WTC11 (cell line): ENCODE measurements around the gene NCOA3. TPM values are rescaled to one million over a fixed set of nuclear protein-coding genes. Genes with fewer than 3 reads are reported as not detected.

Experiments
- ATAC-seq: fragments of 200-7000 bp; cut with Tn5 transposase; 2 replicates; pipeline ENCODE4 v1.10.0; 2021; ENCODE audit warnings: mild to moderate bottlenecking, moderate library complexity
- CTCF ChIA-PET: fragments of 300-600 bp; sonication (Branson Sonifier 250); formaldehyde crosslinking; loops from one replicate; lab custom pipeline; 2021; ENCODE audit warnings: antibody characterized with exemption; lab: Charles Lee
- POLR2A ChIA-PET: fragments of 350-600 bp; sonication (Branson Sonifier 250); formaldehyde crosslinking; loops from one replicate; lab custom pipeline; 2021; ENCODE audit warnings: antibody characterized with exemption; lab: Charles Lee
- DNase-seq: peaks from one replicate; pipeline ENCODE4 v3.0.0; 2021; ENCODE audit warnings: low spot score
- H3K27ac Mint-ChIP-seq: 2 replicates; pipeline ENCODE4 v1.8.0; 2021; ENCODE audit warnings: mixed read lengths
- H3K27me3 Mint-ChIP-seq: 2 replicates; pipeline ENCODE4 v1.8.0; 2021; ENCODE audit warnings: low read depth, mild to moderate bottlenecking, moderate library complexity, mixed read lengths
- H3K36me3 Mint-ChIP-seq: 2 replicates; pipeline ENCODE4 v1.8.0; 2021; ENCODE audit warnings: mixed read lengths
- H3K4me1 Mint-ChIP-seq: 2 replicates; pipeline ENCODE4 v1.8.0; 2022; ENCODE audit warnings: mixed read lengths
- H3K4me3 Mint-ChIP-seq: 2 replicates; pipeline ENCODE4 v1.8.0; 2021; ENCODE audit warnings: mild to moderate bottlenecking, moderate library complexity, mixed read lengths
- H3K9me3 Mint-ChIP-seq: 2 replicates; pipeline ENCODE4 v1.8.0; 2021; ENCODE audit warnings: mixed read lengths
- EMX1 ChIP-seq: fragments of 250-450 bp; sonication (Bioruptor Pico); IDR thresholded peaks from 2 replicates; pipeline ENCODE4 v1.8.0; 2021; ENCODE audit warnings: mild to moderate bottlenecking
- ESRRA ChIP-seq: sonication (generic); formaldehyde crosslinking; IDR thresholded peaks from 2 replicates; pipeline ENCODE4 v1.8.1; 2022; ENCODE audit warnings: mild to moderate bottlenecking, missing genetic modification reagents, borderline replicate concordance
- GTF2I ChIP-seq: fragments of 250-450 bp; sonication (Bioruptor Pico); conservative IDR thresholded peaks from 2 replicates; pipeline ENCODE4 v1.4.0; 2021; ENCODE audit warnings: mild to moderate bottlenecking
- IRF2 ChIP-seq: sonication (generic); formaldehyde crosslinking; IDR thresholded peaks from 2 replicates; pipeline ENCODE4 v1.8.0; 2022; ENCODE audit warnings: low read depth, missing genetic modification reagents, borderline replicate concordance
- NR1H2 ChIP-seq: sonication (generic); formaldehyde crosslinking; IDR thresholded peaks from 2 replicates; pipeline ENCODE4 v1.9.0; 2021; ENCODE audit warnings: mild to moderate bottlenecking, moderate library complexity, missing genetic modification reagents
- PRRX2 ChIP-seq: fragments of 250-450 bp; sonication (Bioruptor Pico); IDR thresholded peaks from 2 replicates; pipeline ENCODE4 v1.8.0; 2021; ENCODE audit warnings: mild to moderate bottlenecking
- SMAD3 ChIP-seq: sonication (generic); formaldehyde crosslinking; IDR thresholded peaks from 2 replicates; pipeline ENCODE4 v1.8.0; 2022; ENCODE audit warnings: missing genetic modification reagents, mild to moderate bottlenecking, borderline replicate concordance
- SMAD4 ChIP-seq: sonication (generic); formaldehyde crosslinking; IDR thresholded peaks from 2 replicates; pipeline ENCODE4 v1.8.0; 2022; ENCODE audit warnings: mild to moderate bottlenecking, missing genetic modification reagents
- SOX15 ChIP-seq: fragments of 250-450 bp; sonication (Bioruptor Pico); IDR thresholded peaks from 2 replicates; pipeline ENCODE4 v1.9.0; 2021; ENCODE audit warnings: mild to moderate bottlenecking
- total RNA-seq: library from RNA; stranded (reverse); gene quantifications from 3 replicates; pipeline ENCODE4 v1.2.3, GENCODE V29; 2021
- TF ChIP-seq, protein P1 (sequence below): fragments of 250-450 bp; sonication (Bioruptor Pico); IDR thresholded peaks from 2 replicates; pipeline ENCODE4 v1.9.0; 2021; ENCODE audit warnings: mild to moderate bottlenecking, borderline replicate concordance
- TF ChIP-seq, protein P2 (sequence below): sonication (generic); formaldehyde crosslinking; conservative IDR thresholded peaks from 2 replicates; pipeline ENCODE4 v1.8.1; 2023; ENCODE audit warnings: mild to moderate bottlenecking, low read depth, missing genetic modification reagents, moderate library complexity
- TF ChIP-seq, protein P3 (sequence below): sonication (generic); formaldehyde crosslinking; IDR thresholded peaks from 2 replicates; pipeline ENCODE4 v1.8.1; 2022; ENCODE audit warnings: missing genetic modification reagents, borderline replicate concordance

Gene NCOA3
- total RNA-seq, 1 experiment from 2014 or later = 25.2 TPM

DNA sequence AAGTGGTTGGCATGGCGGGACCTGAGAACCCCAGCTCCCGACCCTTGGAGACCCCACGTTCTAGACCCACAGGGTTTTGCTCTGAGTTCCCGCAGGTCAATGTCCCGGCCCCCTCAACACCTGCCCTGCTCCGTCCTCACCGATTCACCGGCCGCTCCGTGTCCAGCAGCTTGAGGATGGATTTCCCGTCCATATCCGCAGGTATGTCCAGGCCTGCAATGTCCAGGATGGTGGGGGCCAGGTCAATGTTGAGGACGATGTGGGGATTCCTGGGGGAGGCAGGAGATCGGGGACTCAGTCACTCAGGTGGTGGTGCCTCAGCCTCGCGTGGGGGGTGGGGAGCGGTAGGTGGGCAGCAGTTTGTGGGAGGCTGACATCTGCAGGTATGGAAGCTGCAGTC is 176.8 kb downstream of the NCOA3 start (continued):
- TF ChIP-seq, protein P1, sequence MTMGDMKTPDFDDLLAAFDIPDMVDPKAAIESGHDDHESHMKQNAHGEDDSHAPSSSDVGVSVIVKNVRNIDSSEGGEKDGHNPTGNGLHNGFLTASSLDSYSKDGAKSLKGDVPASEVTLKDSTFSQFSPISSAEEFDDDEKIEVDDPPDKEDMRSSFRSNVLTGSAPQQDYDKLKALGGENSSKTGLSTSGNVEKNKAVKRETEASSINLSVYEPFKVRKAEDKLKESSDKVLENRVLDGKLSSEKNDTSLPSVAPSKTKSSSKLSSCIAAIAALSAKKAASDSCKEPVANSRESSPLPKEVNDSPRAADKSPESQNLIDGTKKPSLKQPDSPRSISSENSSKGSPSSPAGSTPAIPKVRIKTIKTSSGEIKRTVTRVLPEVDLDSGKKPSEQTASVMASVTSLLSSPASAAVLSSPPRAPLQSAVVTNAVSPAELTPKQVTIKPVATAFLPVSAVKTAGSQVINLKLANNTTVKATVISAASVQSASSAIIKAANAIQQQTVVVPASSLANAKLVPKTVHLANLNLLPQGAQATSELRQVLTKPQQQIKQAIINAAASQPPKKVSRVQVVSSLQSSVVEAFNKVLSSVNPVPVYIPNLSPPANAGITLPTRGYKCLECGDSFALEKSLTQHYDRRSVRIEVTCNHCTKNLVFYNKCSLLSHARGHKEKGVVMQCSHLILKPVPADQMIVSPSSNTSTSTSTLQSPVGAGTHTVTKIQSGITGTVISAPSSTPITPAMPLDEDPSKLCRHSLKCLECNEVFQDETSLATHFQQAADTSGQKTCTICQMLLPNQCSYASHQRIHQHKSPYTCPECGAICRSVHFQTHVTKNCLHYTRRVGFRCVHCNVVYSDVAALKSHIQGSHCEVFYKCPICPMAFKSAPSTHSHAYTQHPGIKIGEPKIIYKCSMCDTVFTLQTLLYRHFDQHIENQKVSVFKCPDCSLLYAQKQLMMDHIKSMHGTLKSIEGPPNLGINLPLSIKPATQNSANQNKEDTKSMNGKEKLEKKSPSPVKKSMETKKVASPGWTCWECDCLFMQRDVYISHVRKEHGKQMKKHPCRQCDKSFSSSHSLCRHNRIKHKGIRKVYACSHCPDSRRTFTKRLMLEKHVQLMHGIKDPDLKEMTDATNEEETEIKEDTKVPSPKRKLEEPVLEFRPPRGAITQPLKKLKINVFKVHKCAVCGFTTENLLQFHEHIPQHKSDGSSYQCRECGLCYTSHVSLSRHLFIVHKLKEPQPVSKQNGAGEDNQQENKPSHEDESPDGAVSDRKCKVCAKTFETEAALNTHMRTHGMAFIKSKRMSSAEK = no peak
- TF ChIP-seq EMX1 = no peak
- no peak for TF ChIP-seq GTF2I (CRISPR knock-in tag)
- TF ChIP-seq, protein P2, sequence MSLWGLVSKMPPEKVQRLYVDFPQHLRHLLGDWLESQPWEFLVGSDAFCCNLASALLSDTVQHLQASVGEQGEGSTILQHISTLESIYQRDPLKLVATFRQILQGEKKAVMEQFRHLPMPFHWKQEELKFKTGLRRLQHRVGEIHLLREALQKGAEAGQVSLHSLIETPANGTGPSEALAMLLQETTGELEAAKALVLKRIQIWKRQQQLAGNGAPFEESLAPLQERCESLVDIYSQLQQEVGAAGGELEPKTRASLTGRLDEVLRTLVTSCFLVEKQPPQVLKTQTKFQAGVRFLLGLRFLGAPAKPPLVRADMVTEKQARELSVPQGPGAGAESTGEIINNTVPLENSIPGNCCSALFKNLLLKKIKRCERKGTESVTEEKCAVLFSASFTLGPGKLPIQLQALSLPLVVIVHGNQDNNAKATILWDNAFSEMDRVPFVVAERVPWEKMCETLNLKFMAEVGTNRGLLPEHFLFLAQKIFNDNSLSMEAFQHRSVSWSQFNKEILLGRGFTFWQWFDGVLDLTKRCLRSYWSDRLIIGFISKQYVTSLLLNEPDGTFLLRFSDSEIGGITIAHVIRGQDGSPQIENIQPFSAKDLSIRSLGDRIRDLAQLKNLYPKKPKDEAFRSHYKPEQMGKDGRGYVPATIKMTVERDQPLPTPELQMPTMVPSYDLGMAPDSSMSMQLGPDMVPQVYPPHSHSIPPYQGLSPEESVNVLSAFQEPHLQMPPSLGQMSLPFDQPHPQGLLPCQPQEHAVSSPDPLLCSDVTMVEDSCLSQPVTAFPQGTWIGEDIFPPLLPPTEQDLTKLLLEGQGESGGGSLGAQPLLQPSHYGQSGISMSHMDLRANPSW (CRISPR knock-in tag) = no peak

DNA sequence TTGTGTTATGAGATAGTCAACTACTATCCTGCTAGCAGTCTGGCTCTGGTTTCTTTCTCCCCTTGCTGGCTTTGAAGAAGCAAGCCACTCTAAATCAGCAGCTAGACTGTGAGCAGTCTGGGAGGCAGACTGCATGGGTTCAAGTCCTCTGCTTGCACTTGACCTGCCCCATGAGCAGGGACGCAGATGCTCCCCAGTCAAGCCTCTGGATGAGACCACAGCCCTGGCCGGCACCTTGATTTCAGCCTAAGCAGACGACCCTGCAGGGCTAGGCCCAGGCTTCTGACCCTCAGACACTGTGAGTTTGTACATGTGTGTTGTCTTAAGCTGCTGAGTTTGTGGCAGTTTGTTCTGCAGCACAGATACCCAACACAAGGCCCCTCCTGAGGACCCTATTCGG is 177.8 kb downstream of the NCOA3 start:
- H3K4me1 Mint-ChIP-seq = peaks cover 10% of the 10 kb centered on the region
- TF ChIP-seq, protein P3, sequence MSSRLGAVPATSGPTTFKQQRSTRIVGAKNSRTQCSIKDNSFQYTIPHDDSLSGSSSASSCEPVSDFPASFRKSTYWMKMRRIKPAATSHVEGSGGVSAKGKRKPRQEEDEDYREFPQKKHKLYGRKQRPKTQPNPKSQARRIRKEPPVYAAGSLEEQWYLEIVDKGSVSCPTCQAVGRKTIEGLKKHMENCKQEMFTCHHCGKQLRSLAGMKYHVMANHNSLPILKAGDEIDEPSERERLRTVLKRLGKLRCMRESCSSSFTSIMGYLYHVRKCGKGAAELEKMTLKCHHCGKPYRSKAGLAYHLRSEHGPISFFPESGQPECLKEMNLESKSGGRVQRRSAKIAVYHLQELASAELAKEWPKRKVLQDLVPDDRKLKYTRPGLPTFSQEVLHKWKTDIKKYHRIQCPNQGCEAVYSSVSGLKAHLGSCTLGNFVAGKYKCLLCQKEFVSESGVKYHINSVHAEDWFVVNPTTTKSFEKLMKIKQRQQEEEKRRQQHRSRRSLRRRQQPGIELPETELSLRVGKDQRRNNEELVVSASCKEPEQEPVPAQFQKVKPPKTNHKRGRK (CRISPR knock-in tag) = no peak
- TF ChIP-seq, protein P1 = no peak
- no peak for TF ChIP-seq ESRRA (CRISPR knock-in tag)
- TF ChIP-seq NR1H2 (CRISPR knock-in tag) = no peak
- TF ChIP-seq SMAD4 (CRISPR knock-in tag) = no peak
- TF ChIP-seq SOX15 (CRISPR knock-in tag) = no peak
- TF ChIP-seq PRRX2 (CRISPR knock-in tag) = no peak
- TF ChIP-seq, protein P2 (CRISPR knock-in tag) = no peak
- TF ChIP-seq SMAD3 (CRISPR knock-in tag) = no peak
- no peak for TF ChIP-seq IRF2 (CRISPR knock-in tag)
- no peak overlapping the region for H3K4me3 Mint-ChIP-seq
- DNase-seq (no peak), ATAC-seq (no peak)
- POLR2A ChIA-PET = no interaction called here
- H3K9me3 Mint-ChIP-seq = peaks cover 5% of the 10 kb centered on the region; the same call in 1 of the 2 replicates
- 0 out of 2 replicates have a peak overlapping the region, but pooled peaks have one; percentile 63 for H3K27ac Mint-ChIP-seq
- H3K27me3 Mint-ChIP-seq = no peaks in the 10 kb centered on the region
- CTCF ChIA-PET = interaction anchor here (1.4 to 4.7 kb wide), 4 partner anchors 16 to 942 kb away, joined by 5 to 53 read pairs (median 10); no protein-coding TSS in a partner anchor
- no peaks in the 10 kb centered on the region; the same call in 1 of the 2 replicates for H3K36me3 Mint-ChIP-seq
